Measurements from ENCODE around the gene TRAPPC6A. TPM values are rescaled to one million over a fixed set of nuclear protein-coding genes. Genes with fewer than 3 reads are reported as not detected.

The TRAPPC6A gene
- total and polyA plus RNA-seq, 4 donors: 14.0 to 38.4 (median 26.2) TPM

GRCh38 chr19:45178262-45179071 lies 430 bp upstream of the TRAPPC6A start, which contains the start of gene BLOC1S3:
BLOC1S3 (plus strand) TSS chr19:45178784; CDS start chr19:45179297, 513 bp downstream.
- peak; percentile 100 for DNase-seq
- Histone ChIP-seq H3K27ac (ENCODE audit: low read depth in 1 of 2, low read length in 1 of 2) (peak within 1 kb of the TSS; percentile 94 to 96), H3K4me1 (ENCODE audit: control insufficient read depth in 5 of 5, insufficient read depth in 5 of 5, low read length in 5 of 5) (peaks cover 0 to 18% (median 7%) of the 10 kb centered on the region in 5 donors), H3K9ac (ENCODE audit: insufficient read depth in 1 of 2, low read length in 2 of 2) (peak within 1 kb of the TSS; percentile 81 to 86), H3K9me3 (ENCODE audit: control insufficient read depth in 4 of 4, insufficient read depth in 3 of 4, low read length in 3 of 4) (no peaks in the 10 kb centered on the region), H3K36me3 (ENCODE audit: control insufficient read depth in 4 of 4, insufficient read depth in 4 of 4, low read length in 4 of 4) (peaks cover 0 to 3% (median 0%) of the 10 kb centered on the region in 4 donors), H3K27me3 (ENCODE audit: control insufficient read depth in 3 of 3, insufficient read depth in 3 of 3, low read length in 2 of 3) (no peaks in the 10 kb centered on the region), H3K4me3 (peak within 1 kb of the TSS; percentile 72)
- TF ChIP-seq, protein P1, sequence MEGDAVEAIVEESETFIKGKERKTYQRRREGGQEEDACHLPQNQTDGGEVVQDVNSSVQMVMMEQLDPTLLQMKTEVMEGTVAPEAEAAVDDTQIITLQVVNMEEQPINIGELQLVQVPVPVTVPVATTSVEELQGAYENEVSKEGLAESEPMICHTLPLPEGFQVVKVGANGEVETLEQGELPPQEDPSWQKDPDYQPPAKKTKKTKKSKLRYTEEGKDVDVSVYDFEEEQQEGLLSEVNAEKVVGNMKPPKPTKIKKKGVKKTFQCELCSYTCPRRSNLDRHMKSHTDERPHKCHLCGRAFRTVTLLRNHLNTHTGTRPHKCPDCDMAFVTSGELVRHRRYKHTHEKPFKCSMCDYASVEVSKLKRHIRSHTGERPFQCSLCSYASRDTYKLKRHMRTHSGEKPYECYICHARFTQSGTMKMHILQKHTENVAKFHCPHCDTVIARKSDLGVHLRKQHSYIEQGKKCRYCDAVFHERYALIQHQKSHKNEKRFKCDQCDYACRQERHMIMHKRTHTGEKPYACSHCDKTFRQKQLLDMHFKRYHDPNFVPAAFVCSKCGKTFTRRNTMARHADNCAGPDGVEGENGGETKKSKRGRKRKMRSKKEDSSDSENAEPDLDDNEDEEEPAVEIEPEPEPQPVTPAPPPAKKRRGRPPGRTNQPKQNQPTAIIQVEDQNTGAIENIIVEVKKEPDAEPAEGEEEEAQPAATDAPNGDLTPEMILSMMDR (IDR thresholded peaks at IDR 0.05; ENCODE audit: control extremely low read depth, extremely low read depth): peak; percentile 3
- WGBS, 2 donors: 0% methylated on average over 51 of the region's 51 CpGs
- ATAC-seq (ENCODE audit: insufficient read depth, low FRiP score): peak; percentile 93

GRCh38 chr19:45175515-45176345 lies 2.3 kb downstream of the TRAPPC6A start:
- H3K9ac ChIP-seq (ENCODE audit: insufficient read depth in 1 of 2, low read length in 2 of 2): no peak overlapping the region
- ATAC-seq (ENCODE audit: insufficient read depth, low FRiP score): no peak
- peaks cover 0 to 3% (median 0%) of the 10 kb centered on the region in 4 donors for H3K36me3 ChIP-seq (ENCODE audit: control insufficient read depth in 4 of 4, insufficient read depth in 4 of 4, low read length in 4 of 4)
- H3K4me1 ChIP-seq (ENCODE audit: control insufficient read depth in 5 of 5, insufficient read depth in 5 of 5, low read length in 5 of 5): peaks cover 0 to 18% (median 7%) of the 10 kb centered on the region in 5 donors
- no peak for DNase-seq
- H3K4me3 ChIP-seq: no peak overlapping the region
- H3K27me3 ChIP-seq (ENCODE audit: control insufficient read depth in 3 of 3, insufficient read depth in 3 of 3, low read length in 2 of 3): no peaks in the 10 kb centered on the region
- H3K27ac ChIP-seq (ENCODE audit: low read depth in 1 of 2, low read length in 1 of 2): peak overlapping the region in 1 of 2 donors; percentile 5
- no peaks in the 10 kb centered on the region for H3K9me3 ChIP-seq (ENCODE audit: control insufficient read depth in 4 of 4, insufficient read depth in 3 of 4, low read length in 3 of 4)
- TF ChIP-seq, protein P1 (IDR thresholded peaks at IDR 0.05; ENCODE audit: control extremely low read depth, extremely low read depth): no peak
- 79 to 84% methylated on average over 10 of the region's 10 CpGs for WGBS, 2 donors

GRCh38 chr19:45173816-45174215 lies 4.2 kb downstream of the TRAPPC6A start:
- Histone ChIP-seq H3K9me3 (ENCODE audit: control insufficient read depth in 4 of 4, insufficient read depth in 3 of 4, low read length in 3 of 4) (no peaks in the 10 kb centered on the region), H3K27ac (ENCODE audit: low read depth in 1 of 2, low read length in 1 of 2) (no peak overlapping the region), H3K4me1 (ENCODE audit: control insufficient read depth in 5 of 5, insufficient read depth in 5 of 5, low read length in 5 of 5) (peaks cover 0 to 12% (median 3%) of the 10 kb centered on the region in 5 donors), H3K9ac (ENCODE audit: insufficient read depth in 1 of 2, low read length in 2 of 2) (no peak overlapping the region), H3K27me3 (ENCODE audit: control insufficient read depth in 3 of 3, insufficient read depth in 3 of 3, low read length in 2 of 3) (no peaks in the 10 kb centered on the region), H3K4me3 (no peak overlapping the region), H3K36me3 (ENCODE audit: control insufficient read depth in 4 of 4, insufficient read depth in 4 of 4, low read length in 4 of 4) (no peaks in the 10 kb centered on the region)
- WGBS, 2 donors: 67 to 81% methylated on average over 12 of the region's 12 CpGs
- no peak for ATAC-seq (ENCODE audit: insufficient read depth, low FRiP score)
- DNase-seq: no peak
- TF ChIP-seq, protein P1 (IDR thresholded peaks at IDR 0.05; ENCODE audit: control extremely low read depth, extremely low read depth): no peak
